Astrocyte (in vitro differentiated cells and primary cell): ENCODE measurements around the gene GRIK3. TPM values are rescaled to one million over a fixed set of nuclear protein-coding genes. Genes with fewer than 3 reads are reported as not detected.

ENCODE experiments used
- DNase-seq: peaks from one replicate; pipeline ENCODE4 v3.0.0-alpha.2; 2010; ENCODE audit warnings: low read depth
- FAIRE-seq: peaks from 2 replicates; lab custom pipeline; 2011; peaks lifted over from hg19 to GRCh38; lab: Jason Lieb, UNC
- H2AFZ ChIP-seq: 2 replicates; pipeline ENCODE4 v1.6.0; 2012; ENCODE audit warnings: low read depth, low read length, inconsistent platforms
- H3K27ac ChIP-seq: 2 replicates; pipeline ENCODE4 v1.5.1; 2011; ENCODE audit warnings: low read depth, low read length, inconsistent platforms
- H3K27me3 ChIP-seq: 2 replicates; pipeline ENCODE4 v1.6.0; 2011; ENCODE audit warnings: low read length, inconsistent platforms; ENCODE audit not compliant: insufficient read depth
- H3K36me3 ChIP-seq: 2 replicates; pipeline ENCODE4 v1.5.1; 2011; ENCODE audit warnings: low read length, inconsistent platforms; ENCODE audit not compliant: insufficient read depth
- H3K4me1 ChIP-seq: 2 replicates; pipeline ENCODE4 v1.5.1; 2011; ENCODE audit warnings: low read length, inconsistent platforms; ENCODE audit not compliant: insufficient read depth
- H3K4me2 ChIP-seq: 2 replicates; pipeline ENCODE4 v1.6.0; 2012; ENCODE audit warnings: low read length, inconsistent platforms
- H3K4me3 ChIP-seq: 2 replicates; pipeline ENCODE4 v1.5.1; 2011; ENCODE audit warnings: low read depth, mild to moderate bottlenecking, low read length, inconsistent platforms; ENCODE audit not compliant: insufficient read depth
- H3K79me2 ChIP-seq: 2 replicates; pipeline ENCODE4 v1.6.0; 2012; ENCODE audit warnings: mild to moderate bottlenecking, low read length, inconsistent platforms; ENCODE audit not compliant: insufficient read depth
- H3K9ac ChIP-seq: 2 replicates; pipeline ENCODE4 v1.6.0; 2012; ENCODE audit warnings: mild to moderate bottlenecking, low read length, inconsistent platforms
- H3K9me3 ChIP-seq: 2 replicates; pipeline ENCODE4 v1.5.1; 2012; ENCODE audit warnings: low read depth, mild to moderate bottlenecking, low read length, inconsistent platforms; ENCODE audit not compliant: insufficient read depth
- H4K20me1 ChIP-seq: 2 replicates; pipeline ENCODE4 v1.6.0; 2012; ENCODE audit warnings: low read length, inconsistent platforms; ENCODE audit not compliant: insufficient read depth
- H3K27ac Mint-ChIP-seq: one replicate; pipeline ENCODE4 v1.8.0; 2021; ENCODE audit warnings: mild to moderate bottlenecking, mixed read lengths; ENCODE audit not compliant: unreplicated experiment
- H3K27me3 Mint-ChIP-seq: one replicate; pipeline ENCODE4 v1.8.0; 2021; ENCODE audit warnings: low read depth, mixed read lengths; ENCODE audit not compliant: unreplicated experiment
- H3K36me3 Mint-ChIP-seq: one replicate; pipeline ENCODE4 v1.8.0; 2021; ENCODE audit warnings: low read depth, mixed read lengths; ENCODE audit not compliant: unreplicated experiment
- H3K4me1 Mint-ChIP-seq: one replicate; pipeline ENCODE4 v1.8.0; 2021; ENCODE audit warnings: low read depth, mixed read lengths; ENCODE audit not compliant: unreplicated experiment
- H3K4me3 Mint-ChIP-seq: one replicate; pipeline ENCODE4 v1.8.0; 2021; ENCODE audit warnings: mild to moderate bottlenecking, moderate library complexity, mixed read lengths; ENCODE audit not compliant: unreplicated experiment
- H3K9me3 Mint-ChIP-seq: one replicate; pipeline ENCODE4 v1.8.0; 2021; ENCODE audit warnings: mild to moderate bottlenecking, mixed read lengths; ENCODE audit not compliant: unreplicated experiment
- EZH2 ChIP-seq: IDR thresholded peaks from 2 replicates; pipeline ENCODE4 v1.6.1; 2012; ENCODE audit warnings: mild to moderate bottlenecking, low read length, inconsistent platforms; ENCODE audit not compliant: insufficient read depth
- total RNA-seq: library from RNA; stranded (reverse); gene quantifications from 2 replicates; pipeline ENCODE4 v1.2.1, GENCODE V29; 2021
- TF ChIP-seq, protein P1 (sequence below): IDR thresholded peaks from 2 replicates; pipeline ENCODE4 v1.5.1; 2011; ENCODE audit warnings: low read depth, mild to moderate bottlenecking, inconsistent platforms, low read length, moderate library complexity; ENCODE audit not compliant: insufficient read depth

The GRIK3 gene
- total RNA-seq, 1 donor from 2014 or later: 0.16 TPM

DNA sequence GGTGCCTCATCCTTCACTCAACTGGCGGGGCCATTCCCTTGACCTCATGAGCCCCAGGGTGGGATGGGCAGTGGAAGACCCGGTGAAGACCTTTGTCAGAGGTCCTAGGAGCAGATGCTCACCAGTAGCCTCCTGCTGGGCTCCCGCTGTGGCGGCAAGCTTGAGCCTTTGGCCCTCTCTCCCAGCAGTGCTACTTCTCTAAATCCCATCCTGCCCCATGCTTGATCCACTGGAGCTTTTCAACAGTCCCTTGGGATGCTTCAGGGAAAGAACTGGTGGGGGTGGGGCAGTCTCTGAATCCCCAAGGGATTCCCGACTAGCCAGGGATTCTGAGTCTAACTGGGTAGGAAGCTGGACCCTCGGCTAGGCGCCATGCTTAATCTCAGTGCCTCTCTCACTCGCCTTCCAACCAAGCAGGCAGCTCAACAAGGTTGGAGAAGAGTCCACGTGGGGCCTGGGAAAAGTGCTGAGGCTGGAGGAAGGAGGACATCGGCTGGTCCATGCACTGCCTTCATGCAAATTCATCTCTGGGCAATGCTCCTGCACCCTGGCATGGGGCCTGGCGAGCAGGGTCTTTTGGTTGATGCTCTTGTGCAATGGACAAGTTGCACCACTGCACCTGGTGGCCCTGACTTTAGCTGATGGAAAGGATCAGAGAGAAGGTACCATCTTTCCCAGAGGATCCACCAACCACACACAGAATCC lies 190.3 kb downstream of the GRIK3 start:
- no peak overlapping the region for H2AFZ ChIP-seq
- DNase-seq: no peak
- H4K20me1 ChIP-seq: no peaks in the 10 kb centered on the region
- H3K79me2 ChIP-seq: no peaks in the 10 kb centered on the region
- Mint-ChIP-seq H3K36me3 (no peaks in the 10 kb centered on the region), H3K4me1 (no peaks in the 10 kb centered on the region), H3K9me3 (no peaks in the 10 kb centered on the region), H3K27ac (no peak overlapping the region), H3K4me3 (no peak overlapping the region), H3K27me3 (peaks cover 56% of the 10 kb centered on the region)
- H3K9ac ChIP-seq: no peak overlapping the region
- TF ChIP-seq EZH2: no peak
- TF ChIP-seq, protein P1, sequence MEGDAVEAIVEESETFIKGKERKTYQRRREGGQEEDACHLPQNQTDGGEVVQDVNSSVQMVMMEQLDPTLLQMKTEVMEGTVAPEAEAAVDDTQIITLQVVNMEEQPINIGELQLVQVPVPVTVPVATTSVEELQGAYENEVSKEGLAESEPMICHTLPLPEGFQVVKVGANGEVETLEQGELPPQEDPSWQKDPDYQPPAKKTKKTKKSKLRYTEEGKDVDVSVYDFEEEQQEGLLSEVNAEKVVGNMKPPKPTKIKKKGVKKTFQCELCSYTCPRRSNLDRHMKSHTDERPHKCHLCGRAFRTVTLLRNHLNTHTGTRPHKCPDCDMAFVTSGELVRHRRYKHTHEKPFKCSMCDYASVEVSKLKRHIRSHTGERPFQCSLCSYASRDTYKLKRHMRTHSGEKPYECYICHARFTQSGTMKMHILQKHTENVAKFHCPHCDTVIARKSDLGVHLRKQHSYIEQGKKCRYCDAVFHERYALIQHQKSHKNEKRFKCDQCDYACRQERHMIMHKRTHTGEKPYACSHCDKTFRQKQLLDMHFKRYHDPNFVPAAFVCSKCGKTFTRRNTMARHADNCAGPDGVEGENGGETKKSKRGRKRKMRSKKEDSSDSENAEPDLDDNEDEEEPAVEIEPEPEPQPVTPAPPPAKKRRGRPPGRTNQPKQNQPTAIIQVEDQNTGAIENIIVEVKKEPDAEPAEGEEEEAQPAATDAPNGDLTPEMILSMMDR: no peak
- no peaks in the 10 kb centered on the region for H3K4me1 ChIP-seq
- no peaks in the 10 kb centered on the region for H3K36me3 ChIP-seq
- H3K27ac ChIP-seq: no peak overlapping the region
- H3K9me3 ChIP-seq: no peaks in the 10 kb centered on the region
- no peak overlapping the region for H3K4me2 ChIP-seq
- FAIRE-seq: no peak
- H3K27me3 ChIP-seq: peaks cover 4% of the 10 kb centered on the region
- no peak overlapping the region for H3K4me3 ChIP-seq

DNA sequence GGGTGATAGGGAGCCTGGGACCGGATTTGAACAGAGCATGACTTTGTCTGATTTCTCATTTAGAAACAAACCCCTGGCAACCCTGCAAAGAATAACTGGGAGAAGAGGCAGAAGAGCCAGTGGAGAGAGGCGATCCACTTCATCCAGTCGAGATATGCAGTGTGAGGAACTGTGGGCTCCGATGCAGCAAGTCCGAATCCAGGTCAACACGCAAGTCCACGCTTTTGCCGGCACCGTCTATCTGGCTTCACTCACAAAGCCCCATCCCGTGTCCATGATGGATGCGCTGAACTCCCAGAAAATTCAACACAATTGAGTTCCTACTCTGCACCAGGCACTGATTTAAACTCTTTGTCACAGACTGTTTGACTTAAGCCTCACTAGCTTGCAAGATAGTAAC lies 191.3 kb downstream of the GRIK3 start:
- DNase-seq: no peak
- Mint-ChIP-seq H3K27ac (no peak overlapping the region), H3K27me3 (peaks cover 59% of the 10 kb centered on the region), H3K4me1 (no peaks in the 10 kb centered on the region), H3K36me3 (no peaks in the 10 kb centered on the region), H3K4me3 (no peak overlapping the region), H3K9me3 (no peaks in the 10 kb centered on the region)
- H3K4me1 ChIP-seq: no peaks in the 10 kb centered on the region
- no peaks in the 10 kb centered on the region for H3K36me3 ChIP-seq
- H3K9ac ChIP-seq: no peak overlapping the region
- peaks cover 4% of the 10 kb centered on the region for H3K27me3 ChIP-seq
- no peak overlapping the region for H3K4me3 ChIP-seq
- TF ChIP-seq, protein P1: no peak
- TF ChIP-seq EZH2: no peak
- FAIRE-seq: no peak
- H2AFZ ChIP-seq: no peak overlapping the region
- H4K20me1 ChIP-seq: no peaks in the 10 kb centered on the region
- H3K27ac ChIP-seq: no peak overlapping the region
- no peaks in the 10 kb centered on the region for H3K79me2 ChIP-seq
- no peak overlapping the region for H3K4me2 ChIP-seq
- H3K9me3 ChIP-seq: no peaks in the 10 kb centered on the region

DNA sequence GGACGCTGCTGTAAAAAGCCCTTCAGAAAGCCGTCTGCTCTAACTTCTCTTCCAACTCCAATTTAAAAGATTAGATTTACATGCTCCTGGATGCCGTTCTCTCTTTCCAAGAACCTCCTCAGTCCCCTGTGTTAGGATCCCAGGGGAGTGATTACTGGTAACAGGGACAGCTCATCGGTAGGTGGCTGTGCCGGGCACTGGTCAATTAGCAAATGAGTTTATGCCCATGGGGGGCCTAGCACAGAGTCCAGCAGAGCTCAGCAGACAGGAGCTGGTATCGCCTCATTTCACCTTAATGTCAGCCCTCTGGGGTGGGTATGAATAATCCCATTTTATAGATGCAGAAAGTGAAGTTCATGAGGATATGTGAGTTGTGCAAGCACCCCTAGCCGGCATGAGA lies 191.9 kb downstream of the GRIK3 start:
- no peaks in the 10 kb centered on the region for H4K20me1 ChIP-seq
- H3K27me3 Mint-ChIP-seq: peaks cover 60% of the 10 kb centered on the region
- H3K9ac ChIP-seq: no peak overlapping the region
- no peaks in the 10 kb centered on the region for H3K9me3 Mint-ChIP-seq
- no peak overlapping the region for H3K4me3 Mint-ChIP-seq
- FAIRE-seq: no peak
- no peak overlapping the region for H3K4me2 ChIP-seq
- no peak for DNase-seq
- H3K36me3 ChIP-seq: no peaks in the 10 kb centered on the region
- H3K79me2 ChIP-seq: no peaks in the 10 kb centered on the region
- H3K4me1 ChIP-seq: no peaks in the 10 kb centered on the region
- H3K36me3 Mint-ChIP-seq: no peaks in the 10 kb centered on the region
- no peak overlapping the region for H3K27ac Mint-ChIP-seq
- TF ChIP-seq, protein P1: no peak
- no peak for TF ChIP-seq EZH2
- no peak overlapping the region for H3K27ac ChIP-seq
- H3K27me3 ChIP-seq: peaks cover 2% of the 10 kb centered on the region
- no peaks in the 10 kb centered on the region for H3K9me3 ChIP-seq
- H2AFZ ChIP-seq: no peak overlapping the region
- H3K4me1 Mint-ChIP-seq: no peaks in the 10 kb centered on the region
- H3K4me3 ChIP-seq: no peak overlapping the region
